ENCODE results near the gene NAALADL2. TPM values are rescaled to one million over a fixed set of nuclear protein-coding genes. Genes with fewer than 3 reads are reported as not detected.

NAALADL2 gene
- total RNA-seq, 1 donor from 2014 or later, result 11.5 TPM

- no peaks in the 10 kb centered on the region for H3K27me3 ChIP-seq
- no peaks in the 10 kb centered on the region for H3F3A ChIP-seq (ENCODE audit: low read depth)
- no peak for TF ChIP-seq EZH2 (IDR thresholded peaks at IDR 0.05)
- TF ChIP-seq EZH2phosphoT487 (IDR thresholded peaks at IDR 0.05), result no peak
- TF ChIP-seq CTCF (IDR thresholded peaks at IDR 0.05), result no peak
- no peaks in the 10 kb centered on the region for H3K79me2 ChIP-seq (ENCODE audit: low read depth)
- H3K36me3 ChIP-seq, result no peaks in the 10 kb centered on the region
- Mint-ChIP-seq H3K4me3 (no peak overlapping the region), H3K4me1 (peaks cover 32% of the 10 kb centered on the region), H3K36me3 (no peaks in the 10 kb centered on the region), H3K27me3 (ENCODE audit: insufficient read depth, low read depth) (no peaks in the 10 kb centered on the region), H3K27ac (peak overlapping the region; percentile 72), H3K9me3 (peaks cover 2% of the 10 kb centered on the region)
- DNase-seq (ENCODE audit: low spot score), result peak; percentile 71
- H3K9ac ChIP-seq, result no peak overlapping the region
- peaks cover 31% of the 10 kb centered on the region for H3K4me1 ChIP-seq
- H4K20me1 ChIP-seq (ENCODE audit: low read depth), result no peaks in the 10 kb centered on the region
- peak overlapping the region; percentile 22 for H3K27ac ChIP-seq
- no peak overlapping the region for H2AFZ ChIP-seq (replicated peaks)
- H3K9me3 ChIP-seq (ENCODE audit: low read depth), result no peaks in the 10 kb centered on the region
- peak overlapping the region; percentile 15 for H3K4me2 ChIP-seq
- H3K4me3 ChIP-seq, result no peak overlapping the region
Measured at GRCh38 chr3:175605851-175606250, 746.7 kb downstream of the NAALADL2 start.

- DNase-seq (ENCODE audit: low spot score), result no peak
- Mint-ChIP-seq H3K9me3 (peaks cover 2% of the 10 kb centered on the region), H3K36me3 (no peaks in the 10 kb centered on the region), H3K27me3 (ENCODE audit: insufficient read depth, low read depth) (no peaks in the 10 kb centered on the region), H3K4me3 (no peak overlapping the region), H3K4me1 (peaks cover 32% of the 10 kb centered on the region), H3K27ac (no peak overlapping the region)
- H3K9ac ChIP-seq, result no peak overlapping the region
- no peaks in the 10 kb centered on the region for H3K36me3 ChIP-seq
- TF ChIP-seq EZH2phosphoT487 (IDR thresholded peaks at IDR 0.05) (no peak), EZH2 (IDR thresholded peaks at IDR 0.05) (no peak), CTCF (IDR thresholded peaks at IDR 0.05) (no peak)
- no peak overlapping the region for H3K4me2 ChIP-seq
- H3K27ac ChIP-seq, result peak overlapping the region; percentile 10
- H4K20me1 ChIP-seq (ENCODE audit: low read depth), result no peaks in the 10 kb centered on the region
- no peak overlapping the region for H3K4me3 ChIP-seq
- H3K79me2 ChIP-seq (ENCODE audit: low read depth), result no peaks in the 10 kb centered on the region
- no peak overlapping the region for H2AFZ ChIP-seq (replicated peaks)
- peaks cover 31% of the 10 kb centered on the region for H3K4me1 ChIP-seq
- H3K27me3 ChIP-seq, result no peaks in the 10 kb centered on the region
- no peaks in the 10 kb centered on the region for H3F3A ChIP-seq (ENCODE audit: low read depth)
- no peaks in the 10 kb centered on the region for H3K9me3 ChIP-seq (ENCODE audit: low read depth)
Measured at GRCh38 chr3:175606650-175607318, 747.6 kb downstream of the NAALADL2 start.

- no peak overlapping the region for H3K4me3 ChIP-seq
- Mint-ChIP-seq H3K27me3 (ENCODE audit: insufficient read depth, low read depth) (no peaks in the 10 kb centered on the region), H3K4me3 (no peak overlapping the region), H3K36me3 (no peaks in the 10 kb centered on the region), H3K4me1 (peaks cover 47% of the 10 kb centered on the region), H3K27ac (no peak overlapping the region), H3K9me3 (peaks cover 2% of the 10 kb centered on the region)
- no peaks in the 10 kb centered on the region for H3K79me2 ChIP-seq (ENCODE audit: low read depth)
- no peaks in the 10 kb centered on the region for H3K27me3 ChIP-seq
- no peaks in the 10 kb centered on the region for H3F3A ChIP-seq (ENCODE audit: low read depth)
- no peak overlapping the region for H3K9ac ChIP-seq
- H2AFZ ChIP-seq (replicated peaks), result no peak overlapping the region
- H3K9me3 ChIP-seq (ENCODE audit: low read depth), result no peaks in the 10 kb centered on the region
- H3K4me2 ChIP-seq, result no peak overlapping the region
- peaks cover 46% of the 10 kb centered on the region for H3K4me1 ChIP-seq
- no peaks in the 10 kb centered on the region for H3K36me3 ChIP-seq
- TF ChIP-seq CTCF (IDR thresholded peaks at IDR 0.05) (no peak), EZH2phosphoT487 (IDR thresholded peaks at IDR 0.05) (no peak), EZH2 (IDR thresholded peaks at IDR 0.05) (no peak)
- DNase-seq (ENCODE audit: low spot score), result peak; percentile 36
- no peak overlapping the region for H3K27ac ChIP-seq
- no peaks in the 10 kb centered on the region for H4K20me1 ChIP-seq (ENCODE audit: low read depth)
Measured at GRCh38 chr3:175608356-175608755, 749.2 kb downstream of the NAALADL2 start.

Measured in neural progenitor cell (in vitro differentiated cells).